Liver (tissue), 3 donors: ENCODE results near the gene RNASE13.
"Not testable (repeated sequence)": the region's sequence is repeated elsewhere in the genome, so short reads cannot be mapped to it uniquely, and the experiment has no call there.

Experiments
- TAF1 ChIP-seq: conservative IDR thresholded peaks from 2 replicates; pipeline ENCODE4 v1.6.1; 2016; ENCODE audit warnings: antibody characterized with exemption, mild to moderate bottlenecking
- TF ChIP-seq, protein P1 (sequence below): fragments of 150-350 bp; IDR thresholded peaks from 2 replicates; pipeline ENCODE4 v1.5.1; 2017; ENCODE audit warnings: improper control_type of control experiment, low read depth, low read length; ENCODE audit not compliant: missing input control
- donor health status: healthy.
- donor health status: healthy.

DNA sequence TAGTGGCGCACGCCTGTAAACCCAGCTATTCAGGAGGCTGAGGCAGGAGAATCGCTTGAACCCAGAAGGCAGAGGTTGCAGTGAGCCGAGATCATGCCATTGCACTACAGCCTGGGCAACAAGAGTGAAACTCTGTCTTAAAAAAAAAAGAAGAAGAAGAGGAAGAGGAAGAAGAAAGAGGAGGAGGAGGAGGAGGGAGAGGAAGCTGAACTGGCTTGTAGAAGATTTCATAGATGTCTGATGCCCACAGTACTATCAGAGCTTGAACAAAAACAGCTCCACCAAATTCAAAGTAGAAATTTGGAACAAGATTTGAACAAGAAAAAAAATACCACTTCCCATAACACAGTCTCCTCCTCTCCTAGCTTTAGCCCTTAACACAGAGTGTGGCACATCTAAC, 49.0 kb downstream of the RNASE13 start:
- TF ChIP-seq, protein P1, sequence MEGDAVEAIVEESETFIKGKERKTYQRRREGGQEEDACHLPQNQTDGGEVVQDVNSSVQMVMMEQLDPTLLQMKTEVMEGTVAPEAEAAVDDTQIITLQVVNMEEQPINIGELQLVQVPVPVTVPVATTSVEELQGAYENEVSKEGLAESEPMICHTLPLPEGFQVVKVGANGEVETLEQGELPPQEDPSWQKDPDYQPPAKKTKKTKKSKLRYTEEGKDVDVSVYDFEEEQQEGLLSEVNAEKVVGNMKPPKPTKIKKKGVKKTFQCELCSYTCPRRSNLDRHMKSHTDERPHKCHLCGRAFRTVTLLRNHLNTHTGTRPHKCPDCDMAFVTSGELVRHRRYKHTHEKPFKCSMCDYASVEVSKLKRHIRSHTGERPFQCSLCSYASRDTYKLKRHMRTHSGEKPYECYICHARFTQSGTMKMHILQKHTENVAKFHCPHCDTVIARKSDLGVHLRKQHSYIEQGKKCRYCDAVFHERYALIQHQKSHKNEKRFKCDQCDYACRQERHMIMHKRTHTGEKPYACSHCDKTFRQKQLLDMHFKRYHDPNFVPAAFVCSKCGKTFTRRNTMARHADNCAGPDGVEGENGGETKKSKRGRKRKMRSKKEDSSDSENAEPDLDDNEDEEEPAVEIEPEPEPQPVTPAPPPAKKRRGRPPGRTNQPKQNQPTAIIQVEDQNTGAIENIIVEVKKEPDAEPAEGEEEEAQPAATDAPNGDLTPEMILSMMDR: not testable (repeated sequence)
- TF ChIP-seq TAF1: not testable (repeated sequence)
